Activated B cell treated with CpG ODN at 0.5 μM for 24 hours (primary cell): ENCODE results near the gene B3GAT1. TPM values are rescaled to one million over a fixed set of nuclear protein-coding genes. Genes with fewer than 3 reads are reported as not detected.

Experiments used
- ATAC-seq: fragments of 200-7000 bp; cut with Tn5 transposase; one replicate; pipeline ENCODE4 v1.10.0; 2021; ENCODE audit warnings: low read depth, mild to moderate bottlenecking, moderate library complexity
- CTCF ChIA-PET: fragments of 350-600 bp; sonication (Branson Sonifier 250); formaldehyde crosslinking; loops from one replicate; lab custom pipeline; 2021; ENCODE audit warnings: antibody characterized with exemption; lab: Charles Lee
- POLR2A ChIA-PET: fragments of 350-600 bp; sonication (Branson Sonifier 250); formaldehyde crosslinking; loops from one replicate; lab custom pipeline; 2021; ENCODE audit warnings: antibody characterized with exemption; lab: Charles Lee
- DNase-seq: peaks from one replicate; pipeline ENCODE4 v3.0.0; 2022
- H3K27ac Mint-ChIP-seq: one replicate; pipeline ENCODE4 v1.8.0; 2020; ENCODE audit warnings: mixed read lengths
- H3K27me3 Mint-ChIP-seq: one replicate; pipeline ENCODE4 v1.8.0; 2021; ENCODE audit warnings: mixed read lengths
- H3K36me3 Mint-ChIP-seq: one replicate; pipeline ENCODE4 v1.8.0; 2021; ENCODE audit warnings: low read depth, mixed read lengths
- H3K4me1 Mint-ChIP-seq: one replicate; pipeline ENCODE4 v1.8.0; 2021; ENCODE audit warnings: mixed read lengths
- H3K4me3 Mint-ChIP-seq: one replicate; pipeline ENCODE4 v1.8.0; 2020; ENCODE audit warnings: mild to moderate bottlenecking, mixed read lengths
- H3K9me3 Mint-ChIP-seq: one replicate; pipeline ENCODE4 v1.8.0; 2020; ENCODE audit warnings: mixed read lengths
- CTCF ChIP-seq: fragments of 200-600 bp; IDR thresholded peaks from one replicate; pipeline ENCODE4 v1.8.0; 2022; ENCODE audit warnings: antibody characterized with exemption, mild to moderate bottlenecking
- intact Hi-C: fragments of 100-400 bp; cut with micrococcal nuclease; formaldehyde crosslinking; loops from one replicate; pipeline ENCODE4 v1.15.1; 2024
- total RNA-seq: library from RNA; stranded (reverse); gene quantifications from 2 replicates; pipeline ENCODE4 v1.2.3, GENCODE V29; 2022

B3GAT1 gene
- total RNA-seq, 1 donor from 2014 or later: not detected

DNA sequence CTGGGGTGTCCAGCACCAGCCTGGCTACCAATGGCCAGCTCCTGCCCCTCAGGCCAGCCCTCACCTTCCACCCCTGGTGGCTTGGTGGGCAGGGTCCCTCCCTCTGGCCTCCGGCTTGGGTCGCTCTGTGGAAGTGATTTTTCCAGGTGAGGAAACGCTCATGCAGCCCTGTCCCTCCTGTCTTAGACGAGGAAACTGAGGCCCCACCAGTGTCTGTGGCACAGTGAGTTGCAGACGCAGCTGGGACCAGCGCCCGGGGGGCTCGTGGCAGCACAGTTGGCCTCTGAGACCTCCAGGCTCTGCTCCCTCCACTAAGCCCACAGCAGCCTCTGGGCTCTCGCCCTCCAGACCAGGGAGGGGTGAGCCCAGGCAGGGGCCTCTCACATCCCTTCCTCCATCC, 6.2 kb downstream of the B3GAT1 start:
- Mint-ChIP-seq H3K4me3 (no peak overlapping the region), H3K4me1 (peaks cover 6% of the 10 kb centered on the region), H3K27ac (no peak overlapping the region), H3K27me3 (peaks cover 27% of the 10 kb centered on the region), H3K36me3 (no peaks in the 10 kb centered on the region), H3K9me3 (peaks cover 3% of the 10 kb centered on the region)
- POLR2A ChIA-PET: no interaction called here
- intact Hi-C loops: no loop called here
- CTCF ChIA-PET: no interaction called here
- DNase-seq (no peak), ATAC-seq (no peak)
- no peak for TF ChIP-seq CTCF

DNA sequence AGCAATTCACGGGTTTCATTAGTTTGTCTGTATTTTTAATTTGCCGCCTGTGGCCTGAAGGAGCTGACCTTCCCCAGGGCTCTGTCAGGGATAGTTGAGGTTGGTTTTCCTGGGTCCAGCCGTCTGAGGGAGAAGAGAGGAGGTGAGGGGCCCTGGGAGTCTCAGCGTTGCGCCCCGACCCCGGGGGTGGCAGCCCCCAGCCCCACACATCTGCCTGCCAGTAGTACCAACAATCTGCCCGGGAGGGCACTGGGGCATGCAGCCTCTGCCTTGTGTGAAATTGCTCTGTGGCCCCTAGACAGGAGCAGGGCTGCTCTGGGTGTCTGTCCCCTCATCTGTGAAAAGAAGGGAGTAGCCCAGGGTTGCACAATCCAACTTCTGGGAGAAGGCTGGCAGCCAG, 6.6 kb downstream of the B3GAT1 start:
- peaks cover 3% of the 10 kb centered on the region for H3K9me3 Mint-ChIP-seq
- H3K27ac Mint-ChIP-seq: no peak overlapping the region
- POLR2A ChIA-PET: no interaction called here
- H3K36me3 Mint-ChIP-seq: no peaks in the 10 kb centered on the region
- H3K4me3 Mint-ChIP-seq: no peak overlapping the region
- TF ChIP-seq CTCF: no peak
- no peak for DNase-seq
- peaks cover 24% of the 10 kb centered on the region for H3K27me3 Mint-ChIP-seq
- CTCF ChIA-PET: no interaction called here
- no peak for ATAC-seq
- H3K4me1 Mint-ChIP-seq: peaks cover 2% of the 10 kb centered on the region
- intact Hi-C loops: no loop called here

DNA sequence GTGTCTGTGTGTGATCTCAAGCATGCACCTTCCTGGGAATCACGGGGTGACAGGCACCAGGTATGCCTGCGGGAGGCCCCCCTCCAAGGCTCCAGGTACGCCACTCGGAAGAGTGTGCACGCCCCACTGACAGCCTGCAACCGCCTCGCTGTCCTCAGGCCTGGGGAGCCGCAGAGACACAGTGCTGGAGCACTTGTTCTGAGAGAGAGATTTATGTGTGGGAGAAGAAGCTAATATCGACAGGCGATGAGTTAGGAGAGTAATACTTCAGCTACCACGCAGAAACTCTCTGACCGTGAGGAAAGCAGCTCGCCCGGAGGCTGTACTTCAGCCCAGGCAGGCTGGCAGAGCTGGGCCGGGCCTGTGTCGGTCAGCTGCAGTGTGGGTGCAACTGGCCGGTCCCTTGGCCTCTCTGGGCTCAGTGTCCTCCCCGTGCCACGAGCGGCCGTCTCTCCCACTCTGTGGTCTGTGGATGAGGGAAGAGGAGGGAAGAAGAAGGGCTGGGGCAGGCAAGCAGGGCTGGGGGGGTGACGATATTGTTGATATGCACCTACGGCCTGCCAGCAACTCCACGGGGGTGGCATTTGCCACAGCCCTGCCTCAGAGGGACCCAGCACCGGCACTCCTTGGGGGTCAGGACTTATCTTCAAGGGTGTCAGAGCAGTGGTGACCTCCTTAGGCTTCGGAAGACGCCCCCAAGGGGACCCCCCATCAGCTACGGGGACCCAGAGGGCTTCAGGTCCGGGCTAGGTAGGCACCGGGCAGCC, 7.3 kb downstream of the B3GAT1 start:
- Mint-ChIP-seq H3K36me3 (no peaks in the 10 kb centered on the region), H3K4me3 (no peak overlapping the region), H3K27me3 (peaks cover 17% of the 10 kb centered on the region), H3K27ac (no peak overlapping the region), H3K4me1 (no peaks in the 10 kb centered on the region), H3K9me3 (peaks cover 3% of the 10 kb centered on the region)
- ChIA-PET POLR2A (no interaction called here), CTCF (no interaction called here)
- no peak for TF ChIP-seq CTCF
- intact Hi-C loops: no loop called here
- ATAC-seq: no peak
- DNase-seq: no peak

GRCh38 chr11:134402910-134403309, 9.1 kb downstream of the B3GAT1 start:
- ChIA-PET POLR2A (no interaction called here), CTCF (no interaction called here)
- peaks cover 11% of the 10 kb centered on the region for H3K27me3 Mint-ChIP-seq
- H3K9me3 Mint-ChIP-seq: peaks cover 3% of the 10 kb centered on the region
- TF ChIP-seq CTCF: no peak
- intact Hi-C loops: no loop called here
- no peaks in the 10 kb centered on the region for H3K36me3 Mint-ChIP-seq
- DNase-seq (no peak), ATAC-seq (no peak)
- no peak overlapping the region for H3K4me3 Mint-ChIP-seq
- no peak overlapping the region for H3K27ac Mint-ChIP-seq
- no peaks in the 10 kb centered on the region for H3K4me1 Mint-ChIP-seq

GRCh38 chr11:134401825-134402809, 9.9 kb downstream of the B3GAT1 start:
- H3K4me3 Mint-ChIP-seq: no peak overlapping the region
- POLR2A ChIA-PET: no interaction called here
- intact Hi-C loops: no loop called here
- H3K27me3 Mint-ChIP-seq: peaks cover 10% of the 10 kb centered on the region
- DNase-seq (no peak), ATAC-seq (no peak)
- no peaks in the 10 kb centered on the region for H3K4me1 Mint-ChIP-seq
- CTCF ChIA-PET: no interaction called here
- no peak for TF ChIP-seq CTCF
- H3K27ac Mint-ChIP-seq: no peak overlapping the region
- peaks cover 3% of the 10 kb centered on the region for H3K9me3 Mint-ChIP-seq
- H3K36me3 Mint-ChIP-seq: no peaks in the 10 kb centered on the region
